HEK293 (cell line): ENCODE results near the gene SMYD2.

Experiments used
- SCRT2 ChIP-seq: fragments of 450-650 bp; formaldehyde crosslinking; IDR thresholded peaks from 2 replicates; pipeline ENCODE4 v1.5.1; 2016; ENCODE audit warnings: missing biosample characterization, missing genetic modification characterization
- ZBTB48 ChIP-seq: fragments of 450-650 bp; formaldehyde crosslinking; IDR thresholded peaks from 2 replicates; pipeline ENCODE4 v1.5.1; 2016; ENCODE audit warnings: missing biosample characterization, missing genetic modification characterization
- ZBTB7A ChIP-seq: fragments of 450-650 bp; formaldehyde crosslinking; IDR thresholded peaks from 2 replicates; pipeline ENCODE4 v1.5.1; 2016; ENCODE audit warnings: low read depth, missing biosample characterization, missing genetic modification characterization
- ZNF350 ChIP-seq: fragments of 450-650 bp; formaldehyde crosslinking; IDR thresholded peaks from 2 replicates; pipeline ENCODE4 v1.5.0; 2017; ENCODE audit warnings: missing biosample characterization, mild to moderate bottlenecking, missing genetic modification characterization
- ZNF423 ChIP-seq: fragments of 450-650 bp; formaldehyde crosslinking; IDR thresholded peaks from 2 replicates; pipeline ENCODE4 v1.5.1; 2016; ENCODE audit warnings: missing biosample characterization, missing genetic modification characterization
- ZNF544 ChIP-seq: fragments of 450-650 bp; formaldehyde crosslinking; IDR thresholded peaks from 2 replicates; pipeline ENCODE4 v1.5.0; 2017; ENCODE audit warnings: missing biosample characterization, missing genetic modification characterization
- ZNF777 ChIP-seq: fragments of 450-650 bp; formaldehyde crosslinking; IDR thresholded peaks from 2 replicates; pipeline ENCODE4 v1.5.1; 2017; ENCODE audit warnings: missing biosample characterization, missing genetic modification characterization, borderline replicate concordance
- TF ChIP-seq, protein P1 (sequence below): fragments of 450-650 bp; formaldehyde crosslinking; IDR thresholded peaks from 2 replicates; pipeline ENCODE4 v1.5.1; 2016; ENCODE audit warnings: missing biosample characterization, missing genetic modification characterization
- TF ChIP-seq, protein P2 (sequence below): fragments of 450-650 bp; formaldehyde crosslinking; IDR thresholded peaks from 2 replicates; pipeline ENCODE4 v1.5.1; 2016; ENCODE audit warnings: missing biosample characterization, missing genetic modification characterization
- TF ChIP-seq, protein P3 (sequence below): fragments of 450-650 bp; formaldehyde crosslinking; IDR thresholded peaks from 2 replicates; pipeline ENCODE4 v1.5.1; 2016; ENCODE audit warnings: missing biosample characterization, missing genetic modification characterization, borderline replicate concordance
- TF ChIP-seq, protein P4 (sequence below): fragments of 450-650 bp; formaldehyde crosslinking; IDR thresholded peaks from 2 replicates; pipeline ENCODE4 v1.5.1; 2016; ENCODE audit warnings: missing biosample characterization, missing genetic modification characterization, low read depth
- TF ChIP-seq, protein P5 (sequence below): fragments of 450-650 bp; formaldehyde crosslinking; IDR thresholded peaks from 2 replicates; pipeline ENCODE4 v1.5.1; 2016; ENCODE audit warnings: missing biosample characterization, missing genetic modification characterization

DNA sequence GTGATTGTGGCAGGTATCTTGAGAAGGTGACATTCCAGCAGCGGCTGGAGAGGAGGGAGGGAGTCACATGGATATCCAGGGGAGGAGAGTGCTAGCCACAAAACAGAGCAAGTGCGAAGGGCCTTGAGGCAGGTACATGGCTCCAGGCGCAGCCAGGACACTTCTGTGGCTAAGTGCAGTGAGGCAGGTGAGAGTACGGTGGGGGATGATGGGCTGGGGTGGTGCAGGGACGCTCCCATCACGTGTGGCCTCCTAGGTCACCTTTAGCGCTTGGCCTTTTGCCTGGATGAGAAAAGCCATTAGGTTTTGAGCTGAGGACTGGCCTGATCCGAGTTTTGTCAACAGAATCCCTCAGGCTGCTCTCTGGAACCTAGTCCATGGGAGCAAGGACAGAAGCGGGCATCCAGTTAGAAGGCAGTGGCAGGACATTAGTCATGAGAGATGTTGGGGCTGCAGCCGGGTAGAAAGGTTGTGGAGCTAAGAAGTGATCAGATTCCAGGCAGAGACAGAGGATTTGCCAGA lies 31.6 kb downstream of the SMYD2 start:
- no peak for TF ChIP-seq ZNF350 (tag by site-specific recombination)
- TF ChIP-seq, protein P1, sequence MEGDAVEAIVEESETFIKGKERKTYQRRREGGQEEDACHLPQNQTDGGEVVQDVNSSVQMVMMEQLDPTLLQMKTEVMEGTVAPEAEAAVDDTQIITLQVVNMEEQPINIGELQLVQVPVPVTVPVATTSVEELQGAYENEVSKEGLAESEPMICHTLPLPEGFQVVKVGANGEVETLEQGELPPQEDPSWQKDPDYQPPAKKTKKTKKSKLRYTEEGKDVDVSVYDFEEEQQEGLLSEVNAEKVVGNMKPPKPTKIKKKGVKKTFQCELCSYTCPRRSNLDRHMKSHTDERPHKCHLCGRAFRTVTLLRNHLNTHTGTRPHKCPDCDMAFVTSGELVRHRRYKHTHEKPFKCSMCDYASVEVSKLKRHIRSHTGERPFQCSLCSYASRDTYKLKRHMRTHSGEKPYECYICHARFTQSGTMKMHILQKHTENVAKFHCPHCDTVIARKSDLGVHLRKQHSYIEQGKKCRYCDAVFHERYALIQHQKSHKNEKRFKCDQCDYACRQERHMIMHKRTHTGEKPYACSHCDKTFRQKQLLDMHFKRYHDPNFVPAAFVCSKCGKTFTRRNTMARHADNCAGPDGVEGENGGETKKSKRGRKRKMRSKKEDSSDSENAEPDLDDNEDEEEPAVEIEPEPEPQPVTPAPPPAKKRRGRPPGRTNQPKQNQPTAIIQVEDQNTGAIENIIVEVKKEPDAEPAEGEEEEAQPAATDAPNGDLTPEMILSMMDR (tag by site-specific recombination): no peak
- TF ChIP-seq, protein P2, sequence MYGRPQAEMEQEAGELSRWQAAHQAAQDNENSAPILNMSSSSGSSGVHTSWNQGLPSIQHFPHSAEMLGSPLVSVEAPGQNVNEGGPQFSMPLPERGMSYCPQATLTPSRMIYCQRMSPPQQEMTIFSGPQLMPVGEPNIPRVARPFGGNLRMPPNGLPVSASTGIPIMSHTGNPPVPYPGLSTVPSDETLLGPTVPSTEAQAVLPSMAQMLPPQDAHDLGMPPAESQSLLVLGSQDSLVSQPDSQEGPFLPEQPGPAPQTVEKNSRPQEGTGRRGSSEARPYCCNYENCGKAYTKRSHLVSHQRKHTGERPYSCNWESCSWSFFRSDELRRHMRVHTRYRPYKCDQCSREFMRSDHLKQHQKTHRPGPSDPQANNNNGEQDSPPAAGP (tag by site-specific recombination): no peak
- TF ChIP-seq, protein P3, sequence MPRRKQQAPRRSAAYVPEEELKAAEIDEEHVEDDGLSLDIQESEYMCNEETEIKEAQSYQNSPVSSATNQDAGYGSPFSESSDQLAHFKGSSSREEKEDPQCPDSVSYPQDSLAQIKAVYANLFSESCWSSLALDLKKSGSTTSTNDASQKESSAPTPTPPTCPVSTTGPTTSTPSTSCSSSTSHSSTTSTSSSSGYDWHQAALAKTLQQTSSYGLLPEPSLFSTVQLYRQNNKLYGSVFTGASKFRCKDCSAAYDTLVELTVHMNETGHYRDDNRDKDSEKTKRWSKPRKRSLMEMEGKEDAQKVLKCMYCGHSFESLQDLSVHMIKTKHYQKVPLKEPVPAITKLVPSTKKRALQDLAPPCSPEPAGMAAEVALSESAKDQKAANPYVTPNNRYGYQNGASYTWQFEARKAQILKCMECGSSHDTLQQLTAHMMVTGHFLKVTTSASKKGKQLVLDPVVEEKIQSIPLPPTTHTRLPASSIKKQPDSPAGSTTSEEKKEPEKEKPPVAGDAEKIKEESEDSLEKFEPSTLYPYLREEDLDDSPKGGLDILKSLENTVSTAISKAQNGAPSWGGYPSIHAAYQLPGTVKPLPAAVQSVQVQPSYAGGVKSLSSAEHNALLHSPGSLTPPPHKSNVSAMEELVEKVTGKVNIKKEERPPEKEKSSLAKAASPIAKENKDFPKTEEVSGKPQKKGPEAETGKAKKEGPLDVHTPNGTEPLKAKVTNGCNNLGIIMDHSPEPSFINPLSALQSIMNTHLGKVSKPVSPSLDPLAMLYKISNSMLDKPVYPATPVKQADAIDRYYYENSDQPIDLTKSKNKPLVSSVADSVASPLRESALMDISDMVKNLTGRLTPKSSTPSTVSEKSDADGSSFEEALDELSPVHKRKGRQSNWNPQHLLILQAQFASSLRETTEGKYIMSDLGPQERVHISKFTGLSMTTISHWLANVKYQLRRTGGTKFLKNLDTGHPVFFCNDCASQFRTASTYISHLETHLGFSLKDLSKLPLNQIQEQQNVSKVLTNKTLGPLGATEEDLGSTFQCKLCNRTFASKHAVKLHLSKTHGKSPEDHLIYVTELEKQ (tag by site-specific recombination): no peak
- no peak for TF ChIP-seq ZNF544 (tag by site-specific recombination)
- TF ChIP-seq ZBTB48: no peak
- TF ChIP-seq, protein P4, sequence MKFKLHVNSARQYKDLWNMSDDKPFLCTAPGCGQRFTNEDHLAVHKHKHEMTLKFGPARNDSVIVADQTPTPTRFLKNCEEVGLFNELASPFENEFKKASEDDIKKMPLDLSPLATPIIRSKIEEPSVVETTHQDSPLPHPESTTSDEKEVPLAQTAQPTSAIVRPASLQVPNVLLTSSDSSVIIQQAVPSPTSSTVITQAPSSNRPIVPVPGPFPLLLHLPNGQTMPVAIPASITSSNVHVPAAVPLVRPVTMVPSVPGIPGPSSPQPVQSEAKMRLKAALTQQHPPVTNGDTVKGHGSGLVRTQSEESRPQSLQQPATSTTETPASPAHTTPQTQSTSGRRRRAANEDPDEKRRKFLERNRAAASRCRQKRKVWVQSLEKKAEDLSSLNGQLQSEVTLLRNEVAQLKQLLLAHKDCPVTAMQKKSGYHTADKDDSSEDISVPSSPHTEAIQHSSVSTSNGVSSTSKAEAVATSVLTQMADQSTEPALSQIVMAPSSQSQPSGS (tag by site-specific recombination): no peak
- TF ChIP-seq, protein P5, sequence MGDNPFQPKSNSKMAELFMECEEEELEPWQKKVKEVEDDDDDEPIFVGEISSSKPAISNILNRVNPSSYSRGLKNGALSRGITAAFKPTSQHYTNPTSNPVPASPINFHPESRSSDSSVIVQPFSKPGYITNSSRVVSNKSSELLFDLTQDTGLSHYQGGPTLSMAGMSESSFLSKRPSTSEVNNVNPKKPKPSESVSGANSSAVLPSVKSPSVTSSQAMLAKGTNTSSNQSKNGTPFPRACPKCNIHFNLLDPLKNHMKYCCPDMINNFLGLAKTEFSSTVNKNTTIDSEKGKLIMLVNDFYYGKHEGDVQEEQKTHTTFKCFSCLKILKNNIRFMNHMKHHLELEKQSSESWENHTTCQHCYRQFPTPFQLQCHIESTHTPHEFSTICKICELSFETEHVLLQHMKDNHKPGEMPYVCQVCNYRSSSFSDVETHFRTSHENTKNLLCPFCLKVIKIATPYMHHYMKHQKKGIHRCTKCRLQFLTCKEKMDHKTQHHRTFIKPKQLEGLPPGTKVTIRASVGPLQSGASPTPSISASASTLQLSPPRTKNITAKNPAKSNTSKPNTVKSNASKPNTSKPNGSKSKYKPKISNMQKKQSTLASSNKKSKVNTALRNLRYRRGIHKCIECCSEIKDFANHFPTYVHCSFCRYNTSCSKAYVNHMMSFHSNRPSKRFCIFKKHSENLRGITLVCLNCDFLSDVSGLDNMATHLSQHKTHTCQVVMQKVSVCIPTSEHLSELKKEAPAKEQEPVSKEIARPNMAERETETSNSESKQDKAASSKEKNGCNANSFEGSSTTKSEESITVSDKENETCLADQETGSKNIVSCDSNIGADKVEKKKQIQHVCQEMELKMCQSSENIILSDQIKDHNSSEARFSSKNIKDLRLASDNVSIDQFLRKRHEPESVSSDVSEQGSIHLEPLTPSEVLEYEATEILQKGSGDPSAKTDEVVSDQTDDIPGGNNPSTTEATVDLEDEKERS (tag by site-specific recombination): no peak
- TF ChIP-seq ZNF777: no peak
- no peak for TF ChIP-seq ZBTB7A
- no peak for TF ChIP-seq ZNF423 (tag by site-specific recombination)
- no peak for TF ChIP-seq SCRT2 (tag by site-specific recombination)
